ENCODE measurements around the gene NUDT1. TPM values are rescaled to one million over a fixed set of nuclear protein-coding genes. Genes with fewer than 3 reads are reported as not detected.
A peak's percentile ranks its signal among the peaks of the same experiment; 100 is the strongest.

The NUDT1 gene
- total RNA-seq, 1 experiment from 2014 or later = 100 TPM

- DNase-seq (ENCODE audit: low spot score) (no peak), ATAC-seq (no peak)
- Mint-ChIP-seq H3K4me3 (no peak overlapping the region), H3K27me3 (ENCODE audit: low read depth) (no peaks in the 10 kb centered on the region), H3K36me3 (peaks cover 67% of the 10 kb centered on the region), H3K4me1 (no peaks in the 10 kb centered on the region), H3K27ac (no peak overlapping the region), H3K9me3 (peaks cover 6% of the 10 kb centered on the region)
- ChIA-PET CTCF (interaction anchor here (0.5 to 2.1 kb wide), 10 partner anchors 9 to 545 kb away, joined by 3 to 10 read pairs (median 6); partner anchors contain the start of gene MAD1L1), POLR2A (interaction anchor here (0.6 kb wide), 1 partner anchor 212 kb away, joined by 3 read pairs; no protein-coding TSS in a partner anchor)
- TF ChIP-seq CDX4 (CRISPR knock-in tag; IDR thresholded peaks at IDR 0.05; ENCODE audit: borderline replicate concordance) = no peak
Measured at GRCh38 chr7:2209961-2210323, 32.1 kb upstream of the NUDT1 start.

- Mint-ChIP-seq H3K9me3 (peaks cover 6% of the 10 kb centered on the region), H3K27me3 (ENCODE audit: low read depth) (no peaks in the 10 kb centered on the region), H3K4me3 (no peak overlapping the region), H3K36me3 (peaks cover 73% of the 10 kb centered on the region), H3K4me1 (no peaks in the 10 kb centered on the region), H3K27ac (peak overlapping the region; percentile 66; the same call in 1 of the 2 replicates)
- DNase-seq (ENCODE audit: low spot score) = no peak
- POLR2A ChIA-PET = no interaction called here
- CTCF ChIA-PET = interaction anchor here (0.6 to 2.1 kb wide), 4 partner anchors 21 to 327 kb away, joined by 3 to 10 read pairs (median 4); partner anchors contain the start of gene MAD1L1
- no peak for ATAC-seq
- no peak for TF ChIP-seq SMAD4 (CRISPR knock-in tag; IDR thresholded peaks at IDR 0.05)
- TF ChIP-seq, protein P1, sequence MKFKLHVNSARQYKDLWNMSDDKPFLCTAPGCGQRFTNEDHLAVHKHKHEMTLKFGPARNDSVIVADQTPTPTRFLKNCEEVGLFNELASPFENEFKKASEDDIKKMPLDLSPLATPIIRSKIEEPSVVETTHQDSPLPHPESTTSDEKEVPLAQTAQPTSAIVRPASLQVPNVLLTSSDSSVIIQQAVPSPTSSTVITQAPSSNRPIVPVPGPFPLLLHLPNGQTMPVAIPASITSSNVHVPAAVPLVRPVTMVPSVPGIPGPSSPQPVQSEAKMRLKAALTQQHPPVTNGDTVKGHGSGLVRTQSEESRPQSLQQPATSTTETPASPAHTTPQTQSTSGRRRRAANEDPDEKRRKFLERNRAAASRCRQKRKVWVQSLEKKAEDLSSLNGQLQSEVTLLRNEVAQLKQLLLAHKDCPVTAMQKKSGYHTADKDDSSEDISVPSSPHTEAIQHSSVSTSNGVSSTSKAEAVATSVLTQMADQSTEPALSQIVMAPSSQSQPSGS (CRISPR knock-in tag; IDR thresholded peaks at IDR 0.05; ENCODE audit: borderline replicate concordance, low read depth) = no peak
- TF ChIP-seq E2F5 (CRISPR knock-in tag; IDR thresholded peaks at IDR 0.05) = no peak
- no peak for TF ChIP-seq ZNF317 (CRISPR knock-in tag; IDR thresholded peaks at IDR 0.05; ENCODE audit: borderline replicate concordance, low read depth)
- no peak for TF ChIP-seq CREM (CRISPR knock-in tag; IDR thresholded peaks at IDR 0.05)
- TF ChIP-seq ATF3 (CRISPR knock-in tag; conservative IDR thresholded peaks at IDR 0.05) = no peak
- TF ChIP-seq ELF4 (CRISPR knock-in tag; IDR thresholded peaks at IDR 0.05; ENCODE audit: low read depth) = no peak
- TF ChIP-seq CTCF (IDR thresholded peaks at IDR 0.05) = no peak
- no peak for TF ChIP-seq CDX4 (CRISPR knock-in tag; IDR thresholded peaks at IDR 0.05; ENCODE audit: borderline replicate concordance)
- no peak for TF ChIP-seq SOX15 (CRISPR knock-in tag; IDR thresholded peaks at IDR 0.05)
- no peak for TF ChIP-seq STAT6 (CRISPR knock-in tag; conservative IDR thresholded peaks at IDR 0.05; ENCODE audit: low read depth)
- TF ChIP-seq, protein P2, sequence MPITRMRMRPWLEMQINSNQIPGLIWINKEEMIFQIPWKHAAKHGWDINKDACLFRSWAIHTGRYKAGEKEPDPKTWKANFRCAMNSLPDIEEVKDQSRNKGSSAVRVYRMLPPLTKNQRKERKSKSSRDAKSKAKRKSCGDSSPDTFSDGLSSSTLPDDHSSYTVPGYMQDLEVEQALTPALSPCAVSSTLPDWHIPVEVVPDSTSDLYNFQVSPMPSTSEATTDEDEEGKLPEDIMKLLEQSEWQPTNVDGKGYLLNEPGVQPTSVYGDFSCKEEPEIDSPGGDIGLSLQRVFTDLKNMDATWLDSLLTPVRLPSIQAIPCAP (CRISPR knock-in tag; IDR thresholded peaks at IDR 0.05) = no peak
- TF ChIP-seq, protein P3, sequence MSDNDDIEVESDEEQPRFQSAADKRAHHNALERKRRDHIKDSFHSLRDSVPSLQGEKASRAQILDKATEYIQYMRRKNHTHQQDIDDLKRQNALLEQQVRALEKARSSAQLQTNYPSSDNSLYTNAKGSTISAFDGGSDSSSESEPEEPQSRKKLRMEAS (CRISPR knock-in tag; IDR thresholded peaks at IDR 0.05) = no peak
- TF ChIP-seq ZMAT4 (CRISPR knock-in tag; IDR thresholded peaks at IDR 0.05) = no peak
- TF ChIP-seq, protein P4, sequence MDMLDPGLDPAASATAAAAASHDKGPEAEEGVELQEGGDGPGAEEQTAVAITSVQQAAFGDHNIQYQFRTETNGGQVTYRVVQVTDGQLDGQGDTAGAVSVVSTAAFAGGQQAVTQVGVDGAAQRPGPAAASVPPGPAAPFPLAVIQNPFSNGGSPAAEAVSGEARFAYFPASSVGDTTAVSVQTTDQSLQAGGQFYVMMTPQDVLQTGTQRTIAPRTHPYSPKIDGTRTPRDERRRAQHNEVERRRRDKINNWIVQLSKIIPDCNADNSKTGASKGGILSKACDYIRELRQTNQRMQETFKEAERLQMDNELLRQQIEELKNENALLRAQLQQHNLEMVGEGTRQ (CRISPR knock-in tag; IDR thresholded peaks at IDR 0.05) = no peak
- TF ChIP-seq JUN (CRISPR knock-in tag; IDR thresholded peaks at IDR 0.05) = no peak
Measured at GRCh38 chr7:2210551-2211258, 31.3 kb upstream of the NUDT1 start.
